Stimulated activated CD8-positive, alpha-beta memory T cell treated with anti-CD3 and anti-CD28 coated beads, Interleukin-12 subunit alpha, Interleukin-12 subunit beta, amount 100 ng/mL, for 1 hour (primary cell): ENCODE data around the gene DRAP1.

Source experiments
- DNase-seq: peaks from one replicate; pipeline ENCODE4 v3.0.0-alpha.2; 2020; ENCODE audit warnings: low read depth

The DRAP1 gene

GRCh38 chr11:65961267-65962140 lies 42.3 kb downstream of the DRAP1 start, which contains the start of gene SART1:
Gene SART1 (plus strand): TSS chr11:65961734. CDS start chr11:65961781, 47 bp downstream.
- DNase-seq: peak; percentile 93

GRCh38 chr11:65962141-65962564 lies 42.9 kb downstream of the DRAP1 start:
- DNase-seq: no peak

GRCh38 chr11:65964906-65965305 lies 45.7 kb downstream of the DRAP1 start:
- DNase-seq: no peak

- DNase-seq: no peak
Measured at GRCh38 chr11:65965986-65966762, 46.9 kb downstream of the DRAP1 start.

GRCh38 chr11:65967329-65967934 lies 48.2 kb downstream of the DRAP1 start:
- no peak for DNase-seq

GRCh38 chr11:65968600-65969482 lies 49.6 kb downstream of the DRAP1 start:
- no peak for DNase-seq
